H9 (cell line): Measurements from ENCODE around the gene COQ8A. TPM values are rescaled to one million over a fixed set of nuclear protein-coding genes. Genes with fewer than 3 reads are reported as not detected.

Experiments used
- DNase-seq: peaks from one replicate; pipeline ENCODE4 v3.0.0-alpha.2; 2017
- H2AFZ ChIP-seq: one replicate; pipeline ENCODE4 v1.6.1; 2013; ENCODE audit warnings: mild to moderate bottlenecking, low read length, control low read depth, moderate library complexity
- H2AK5ac ChIP-seq: 2 replicates; pipeline ENCODE4 v1.6.1; 2013; ENCODE audit warnings: low read length, control low read depth, mixed read lengths; ENCODE audit not compliant: insufficient read length
- H2BK120ac ChIP-seq: one replicate; pipeline ENCODE4 v1.6.1; 2013; ENCODE audit warnings: low read depth, mild to moderate bottlenecking, low read length, control low read depth, inconsistent platforms; ENCODE audit not compliant: poor library complexity, severe bottlenecking
- H2BK12ac ChIP-seq: 2 replicates; pipeline ENCODE4 v1.6.1; 2013; ENCODE audit warnings: low read length, control low read depth, mixed read lengths, low read depth; ENCODE audit not compliant: insufficient read length
- H2BK15ac ChIP-seq: 2 replicates; pipeline ENCODE4 v1.6.1; 2013; ENCODE audit warnings: low read depth, low read length, control low read depth
- H2BK20ac ChIP-seq: one replicate; pipeline ENCODE4 v1.6.1; 2013; ENCODE audit warnings: low read depth, mild to moderate bottlenecking, low read length, control low read depth, inconsistent platforms; ENCODE audit not compliant: poor library complexity, severe bottlenecking
- H2BK5ac ChIP-seq: 2 replicates; pipeline ENCODE4 v1.6.1; 2013; ENCODE audit warnings: low read length, control low read depth, mixed read lengths; ENCODE audit not compliant: insufficient read length
- H3K14ac ChIP-seq: 2 replicates; pipeline ENCODE4 v1.6.1; 2013; ENCODE audit warnings: low read length, control low read depth; ENCODE audit not compliant: insufficient read depth
- H3K18ac ChIP-seq: 2 replicates; pipeline ENCODE4 v1.6.1; 2013; ENCODE audit warnings: low read depth, mild to moderate bottlenecking, mixed read lengths, low read length, control low read depth; ENCODE audit not compliant: insufficient read length
- H3K23ac ChIP-seq: 2 replicates; pipeline ENCODE4 v1.6.1; 2013; ENCODE audit warnings: low read length, control low read depth, mixed read lengths, low read depth; ENCODE audit not compliant: insufficient read length
- H3K23me2 ChIP-seq: 2 replicates; pipeline ENCODE4 v1.6.1; 2013; ENCODE audit warnings: low read depth, mild to moderate bottlenecking, mixed read lengths, low read length, control low read depth; ENCODE audit not compliant: insufficient read length, poor library complexity, severe bottlenecking
- H3K27ac ChIP-seq: 2 replicates; pipeline ENCODE4 v1.5.1; 2013; ENCODE audit warnings: low read length, control low read depth, mixed read lengths, low read depth; ENCODE audit not compliant: insufficient read length
- H3K27me3 ChIP-seq: 2 replicates; pipeline ENCODE4 v1.6.1; 2013; ENCODE audit warnings: low read length, control low read depth, inconsistent platforms; ENCODE audit not compliant: insufficient read depth
- H3K4ac ChIP-seq: 2 replicates; pipeline ENCODE4 v1.6.1; 2013; ENCODE audit warnings: low read depth, mild to moderate bottlenecking, control low read depth, inconsistent platforms, low read length, moderate library complexity
- H3K4me1 ChIP-seq: 2 replicates; pipeline ENCODE4 v1.6.1; 2013; ENCODE audit warnings: low read length, control low read depth, inconsistent platforms; ENCODE audit not compliant: insufficient read depth
- H3K4me2 ChIP-seq: 2 replicates; pipeline ENCODE4 v1.6.1; 2013; ENCODE audit warnings: low read length, control low read depth, mixed read lengths; ENCODE audit not compliant: insufficient read length, insufficient read depth
- H3K56ac ChIP-seq: 2 replicates; pipeline ENCODE4 v1.6.1; 2013; ENCODE audit warnings: low read depth, mild to moderate bottlenecking, mixed read lengths, low read length, control low read depth; ENCODE audit not compliant: insufficient read length
- H3K79me1 ChIP-seq: 2 replicates; pipeline ENCODE4 v1.6.1; 2013; ENCODE audit warnings: low read depth, mild to moderate bottlenecking, moderate library complexity, low read length, control low read depth, inconsistent platforms; ENCODE audit not compliant: insufficient read depth, poor library complexity, severe bottlenecking
- H3K79me2 ChIP-seq: 2 replicates; pipeline ENCODE4 v1.6.1; 2013; ENCODE audit warnings: low read length, control low read depth, inconsistent platforms; ENCODE audit not compliant: insufficient read depth
- H3K9ac ChIP-seq: 2 replicates; pipeline ENCODE4 v1.6.1; 2013; ENCODE audit warnings: low read length, control low read depth, mixed read lengths; ENCODE audit not compliant: insufficient read length; ENCODE audit errors: extremely low read depth
- H3K9me3 ChIP-seq: one replicate; pipeline ENCODE4 v1.6.1; 2013; ENCODE audit warnings: low read depth, low read length, inconsistent platforms; ENCODE audit not compliant: control insufficient read depth
- H3T11ph ChIP-seq: one replicate; pipeline ENCODE4 v1.6.1; 2013; ENCODE audit warnings: mild to moderate bottlenecking, low read length, control low read depth, inconsistent platforms
- H4K20me1 ChIP-seq: one replicate; pipeline ENCODE4 v1.6.1; 2013; ENCODE audit not compliant: control insufficient read depth, insufficient read length, insufficient read depth
- H4K5ac ChIP-seq: 2 replicates; pipeline ENCODE4 v1.6.1; 2013; ENCODE audit warnings: low read depth, mild to moderate bottlenecking, mixed read lengths, low read length, control low read depth; ENCODE audit not compliant: insufficient read length
- H4K8ac ChIP-seq: replicated peaks from 2 replicates; pipeline ENCODE4 v1.6.1; 2013; ENCODE audit warnings: low read length, control low read depth, mixed read lengths, low read depth; ENCODE audit not compliant: insufficient read length
- H4K91ac ChIP-seq: 2 replicates; pipeline ENCODE4 v1.6.1; 2013; ENCODE audit warnings: low read depth, mild to moderate bottlenecking, moderate library complexity, mixed read lengths, low read length, control low read depth; ENCODE audit not compliant: insufficient read length
- H3K27ac Mint-ChIP-seq, 3 experiments: 2 replicates in 2 of 3; 3 replicates in 1 of 3; pipeline ENCODE4 v1.8.0; 2020 to 2021; ENCODE audit warnings: mixed read lengths in 3 of 3, mild to moderate bottlenecking in 1 of 3, moderate library complexity in 1 of 3
- H3K27me3 Mint-ChIP-seq: 2 replicates; pipeline ENCODE4 v1.8.0; 2021; ENCODE audit warnings: low read depth, mild to moderate bottlenecking, moderate library complexity, mixed read lengths
- H3K36me3 Mint-ChIP-seq, 3 experiments: 2 replicates in 2 of 3; 3 replicates in 1 of 3; pipeline ENCODE4 v1.8.0; 2020 to 2021; ENCODE audit warnings: low read depth in 3 of 3, mixed read lengths in 3 of 3; ENCODE audit not compliant: insufficient read depth in 1 of 3
- H3K4me1 Mint-ChIP-seq, 2 experiments: 2 replicates each; pipeline ENCODE4 v1.8.0; 2020; ENCODE audit warnings: mixed read lengths in 2 of 2
- H3K4me3 Mint-ChIP-seq, 2 experiments: 2 replicates in 1 of 2; 3 replicates in 1 of 2; pipeline ENCODE4 v1.8.0; 2020 to 2021; ENCODE audit warnings: mild to moderate bottlenecking in 2 of 2, mixed read lengths in 2 of 2, moderate library complexity in 1 of 2
- H3K9me3 Mint-ChIP-seq, 2 experiments: 2 replicates in 1 of 2; 3 replicates in 1 of 2; pipeline ENCODE4 v1.8.0; 2020; ENCODE audit warnings: mild to moderate bottlenecking in 2 of 2, mixed read lengths in 2 of 2, moderate library complexity in 1 of 2
- WGBS: extraction: QIAGEN DNeasy Blood & Tissue Kit; methylation state at CpG from one replicate; pipeline ENCODE4 v1.1.7; 2013; ENCODE audit warnings: missing lambda C conversion rate, low lambda C conversion rate, mixed read lengths; ENCODE audit not compliant: insufficient read length; ENCODE audit errors: extremely low coverage; 5-methylcytosine and 5-hydroxymethylcytosine counted together
- total RNA-seq: library from RNA; stranded (reverse); gene quantifications from 2 replicates; pipeline ENCODE4 v1.2.1, GENCODE V29; 2021
- TF ChIP-seq, protein P1 (sequence below): fragments of 200-600 bp; sonication (generic); conservative IDR thresholded peaks from 3 replicates; pipeline ENCODE4 v1.8.0; 2021; ENCODE audit warnings: antibody characterized with exemption, mild to moderate bottlenecking

COQ8A gene
- total RNA-seq, 1 experiment from 2014 or later: 26.0 TPM

DNA sequence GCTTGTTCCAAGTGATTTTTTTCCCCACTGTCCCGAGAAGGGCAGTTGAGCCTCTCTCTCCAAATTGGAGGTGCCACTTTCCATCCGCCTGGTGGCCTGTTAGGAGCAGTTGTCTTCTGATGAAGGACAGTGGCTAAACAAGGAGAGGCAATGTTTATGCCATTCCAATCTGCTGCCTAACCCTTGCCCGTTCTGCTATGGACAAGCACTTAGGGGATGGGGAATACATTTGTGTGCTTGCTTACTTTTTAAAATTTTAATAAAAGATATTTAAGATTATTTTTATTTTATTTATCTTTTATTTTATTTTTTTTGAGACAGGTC lies 12.0 kb downstream of the COQ8A start:
- no peak overlapping the region for H2AK5ac ChIP-seq
- no peak overlapping the region for H3K4ac ChIP-seq
- no peak overlapping the region for H3K27ac Mint-ChIP-seq
- no CpG with 5 or more reads among the region's 3 CpGs for WGBS
- H4K8ac ChIP-seq: no peak overlapping the region
- no peak overlapping the region for H3K14ac ChIP-seq
- H3K4me2 ChIP-seq: no peak overlapping the region
- H3K79me2 ChIP-seq: no peaks in the 10 kb centered on the region
- H2AFZ ChIP-seq: no peak overlapping the region
- no peak overlapping the region for H4K5ac ChIP-seq
- H4K91ac ChIP-seq: no peak overlapping the region
- no peak overlapping the region for H2BK15ac ChIP-seq
- peaks cover 12 to 19% of the 10 kb centered on the region in 2 experiments for H3K4me1 Mint-ChIP-seq
- H3K4me1 ChIP-seq: no peaks in the 10 kb centered on the region; the same call in 1 of the 2 replicates
- no peak overlapping the region for H3K4me3 Mint-ChIP-seq
- no peak overlapping the region for H3K56ac ChIP-seq
- H3K18ac ChIP-seq: no peak overlapping the region
- peaks cover 2% of the 10 kb centered on the region; the same call in 1 of the 2 replicates for H3K27me3 Mint-ChIP-seq
- DNase-seq: no peak
- peaks cover 11 to 27% of the 10 kb centered on the region in 2 experiments for H3K9me3 Mint-ChIP-seq
- no peak overlapping the region for H2BK120ac ChIP-seq
- H3K79me1 ChIP-seq: peaks cover 5% of the 10 kb centered on the region
- H3K9me3 ChIP-seq: no peaks in the 10 kb centered on the region
- H3K27me3 ChIP-seq: no peaks in the 10 kb centered on the region
- no peaks in the 10 kb centered on the region for H3K23me2 ChIP-seq
- no peak overlapping the region for H3T11ph ChIP-seq
- no peak overlapping the region for H2BK12ac ChIP-seq
- H4K20me1 ChIP-seq: no peaks in the 10 kb centered on the region
- peaks cover 6 to 25% (median 17%) of the 10 kb centered on the region in 3 experiments for H3K36me3 Mint-ChIP-seq
- no peak overlapping the region for H2BK5ac ChIP-seq
- no peak overlapping the region for H3K9ac ChIP-seq
- H2BK20ac ChIP-seq: no peak overlapping the region
- TF ChIP-seq, protein P1, sequence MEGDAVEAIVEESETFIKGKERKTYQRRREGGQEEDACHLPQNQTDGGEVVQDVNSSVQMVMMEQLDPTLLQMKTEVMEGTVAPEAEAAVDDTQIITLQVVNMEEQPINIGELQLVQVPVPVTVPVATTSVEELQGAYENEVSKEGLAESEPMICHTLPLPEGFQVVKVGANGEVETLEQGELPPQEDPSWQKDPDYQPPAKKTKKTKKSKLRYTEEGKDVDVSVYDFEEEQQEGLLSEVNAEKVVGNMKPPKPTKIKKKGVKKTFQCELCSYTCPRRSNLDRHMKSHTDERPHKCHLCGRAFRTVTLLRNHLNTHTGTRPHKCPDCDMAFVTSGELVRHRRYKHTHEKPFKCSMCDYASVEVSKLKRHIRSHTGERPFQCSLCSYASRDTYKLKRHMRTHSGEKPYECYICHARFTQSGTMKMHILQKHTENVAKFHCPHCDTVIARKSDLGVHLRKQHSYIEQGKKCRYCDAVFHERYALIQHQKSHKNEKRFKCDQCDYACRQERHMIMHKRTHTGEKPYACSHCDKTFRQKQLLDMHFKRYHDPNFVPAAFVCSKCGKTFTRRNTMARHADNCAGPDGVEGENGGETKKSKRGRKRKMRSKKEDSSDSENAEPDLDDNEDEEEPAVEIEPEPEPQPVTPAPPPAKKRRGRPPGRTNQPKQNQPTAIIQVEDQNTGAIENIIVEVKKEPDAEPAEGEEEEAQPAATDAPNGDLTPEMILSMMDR: no peak
- H3K27ac ChIP-seq: no peak overlapping the region
- no peak overlapping the region for H3K23ac ChIP-seq
